GM12878 (cell line): ENCODE data around the gene DNAJC11.

Experiments used
- EZH2 ChIP-seq: IDR thresholded peaks from 2 replicates; pipeline ENCODE4 v1.6.1; 2012; ENCODE audit warnings: low read depth, mild to moderate bottlenecking, control low read depth, inconsistent platforms, low read length, borderline replicate concordance; ENCODE audit not compliant: control insufficient read depth
- FOS ChIP-seq: IDR thresholded peaks from 3 replicates; pipeline ENCODE4 v1.6.1; 2011; ENCODE audit warnings: borderline replicate concordance; ENCODE audit not compliant: insufficient read length; ENCODE audit errors: extremely low read depth
- RAD51 ChIP-seq: fragments of 450-650 bp; IDR thresholded peaks from 2 replicates; pipeline ENCODE4 v1.6.1; 2016; ENCODE audit warnings: moderate library complexity, mild to moderate bottlenecking, inconsistent platforms
- SRF ChIP-seq, 2 experiments: IDR thresholded peaks; 2 replicates each; pipeline ENCODE4 v1.6.1; 2011; ENCODE audit warnings: low read depth in 2 of 2, low read length in 2 of 2, mild to moderate bottlenecking in 1 of 2, moderate library complexity in 1 of 2
- SUPT20H ChIP-seq: IDR thresholded peaks from 2 replicates; pipeline ENCODE4 v1.6.1; 2011; ENCODE audit warnings: low read depth, mild to moderate bottlenecking, low read length, moderate library complexity, borderline replicate concordance; ENCODE audit not compliant: control insufficient read depth
- YBX1 ChIP-seq: fragments of 450-650 bp; IDR thresholded peaks from 2 replicates; pipeline ENCODE4 v1.6.1; 2016; ENCODE audit warnings: antibody characterized with exemption
- YY1 ChIP-seq: IDR thresholded peaks from 2 replicates; pipeline ENCODE4 v1.6.1; 2011; ENCODE audit warnings: low read depth, mild to moderate bottlenecking, low read length
- TF ChIP-seq, protein P1 (sequence below), 3 experiments: IDR thresholded peaks in 2 of 3; conservative IDR thresholded peaks in 1 of 3; 2 replicates each; pipeline ENCODE4 v1.5.1; 2011; ENCODE audit warnings: low read depth in 3 of 3, low read length in 3 of 3, mild to moderate bottlenecking in 3 of 3, control low read depth in 2 of 3, moderate library complexity in 2 of 3, inconsistent platforms in 1 of 3, mixed read lengths in 1 of 3; ENCODE audit not compliant: control insufficient read depth in 2 of 3, insufficient read depth in 1 of 3; ENCODE audit errors: extremely low read depth in 1 of 3

DNA sequence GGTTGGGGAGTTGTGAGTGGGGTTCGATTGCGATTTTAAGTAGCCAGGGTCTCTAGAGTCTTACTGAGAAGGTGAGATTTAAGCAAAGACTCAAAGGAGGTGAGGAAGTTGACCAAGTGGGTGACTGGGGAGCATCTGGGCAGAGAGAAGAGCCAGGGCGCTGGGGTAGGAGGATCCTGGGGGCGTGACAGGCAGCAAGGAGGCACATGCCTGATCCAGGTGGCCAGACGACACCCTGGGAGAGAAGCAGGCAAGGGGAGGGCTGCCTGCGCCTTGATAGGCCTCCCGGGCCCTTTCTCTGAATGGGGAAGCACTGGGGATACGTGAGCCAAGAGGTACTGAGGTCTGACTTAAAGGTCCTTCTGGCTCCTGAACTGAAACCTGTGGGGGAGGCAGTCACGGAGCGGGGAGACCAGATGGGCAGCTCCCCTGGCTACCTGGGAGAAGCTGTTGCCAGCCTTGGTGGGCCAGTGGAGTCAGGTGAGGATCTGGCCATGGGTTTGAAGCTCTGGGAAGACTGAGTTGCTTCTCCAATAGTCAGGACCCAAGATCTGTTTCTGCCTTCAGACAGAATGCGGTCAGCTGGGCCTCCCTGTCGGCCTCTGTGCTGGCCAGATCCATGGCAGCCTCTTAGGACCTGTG is 116.4 kb downstream of the DNAJC11 start:
- TF ChIP-seq YY1 (no peak), SUPT20H (no peak), EZH2 (no peak), FOS (no peak), YBX1 (no peak), RAD51 (no peak), SRF (IDR thresholded peaks at IDR 0.05; ENCODE audit: low read depth in 2 of 2, low read length in 2 of 2) (no peak)
- TF ChIP-seq, protein P1, sequence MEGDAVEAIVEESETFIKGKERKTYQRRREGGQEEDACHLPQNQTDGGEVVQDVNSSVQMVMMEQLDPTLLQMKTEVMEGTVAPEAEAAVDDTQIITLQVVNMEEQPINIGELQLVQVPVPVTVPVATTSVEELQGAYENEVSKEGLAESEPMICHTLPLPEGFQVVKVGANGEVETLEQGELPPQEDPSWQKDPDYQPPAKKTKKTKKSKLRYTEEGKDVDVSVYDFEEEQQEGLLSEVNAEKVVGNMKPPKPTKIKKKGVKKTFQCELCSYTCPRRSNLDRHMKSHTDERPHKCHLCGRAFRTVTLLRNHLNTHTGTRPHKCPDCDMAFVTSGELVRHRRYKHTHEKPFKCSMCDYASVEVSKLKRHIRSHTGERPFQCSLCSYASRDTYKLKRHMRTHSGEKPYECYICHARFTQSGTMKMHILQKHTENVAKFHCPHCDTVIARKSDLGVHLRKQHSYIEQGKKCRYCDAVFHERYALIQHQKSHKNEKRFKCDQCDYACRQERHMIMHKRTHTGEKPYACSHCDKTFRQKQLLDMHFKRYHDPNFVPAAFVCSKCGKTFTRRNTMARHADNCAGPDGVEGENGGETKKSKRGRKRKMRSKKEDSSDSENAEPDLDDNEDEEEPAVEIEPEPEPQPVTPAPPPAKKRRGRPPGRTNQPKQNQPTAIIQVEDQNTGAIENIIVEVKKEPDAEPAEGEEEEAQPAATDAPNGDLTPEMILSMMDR (IDR thresholded peaks at IDR 0.05 in 2 of 3, conservative IDR thresholded peaks at IDR 0.05 in 1 of 3; ENCODE audit: control insufficient read depth in 2 of 3, extremely low read depth in 1 of 3, insufficient read depth in 1 of 3, low read depth in 3 of 3, low read length in 3 of 3), result no peak
